ENCODE results near the gene ERF. TPM values are rescaled to one million over a fixed set of nuclear protein-coding genes. Genes with fewer than 3 reads are reported as not detected.

The ERF gene
- total RNA-seq, 1 experiment from 2014 or later = 96.1 TPM

GRCh38 chr19:42288881-42289555 is 34.1 kb upstream of the ERF start:
- peaks cover 11 to 38% of the 10 kb centered on the region in 2 experiments; a peak in 3 of 4 replicates for H3K4me1 ChIP-seq (ENCODE audit: control insufficient read depth in 1 of 2, insufficient read depth in 2 of 2, low read length in 2 of 2)
- intact Hi-C loops (cut with micrococcal nuclease) = no loop called here
- H3K4me3 ChIP-seq (replicated peaks in 1 of 2; ENCODE audit: low read depth in 1 of 2, low read length in 2 of 2) = no peak overlapping the region
- no peak for DNase-seq (ENCODE audit: low read depth, low spot score)
- no peaks in the 10 kb centered on the region for H3K9me2 ChIP-seq (ENCODE audit: insufficient read depth)
- no peaks in the 10 kb centered on the region for H3K27me3 ChIP-seq (ENCODE audit: insufficient read depth, low read length)
- H4K20me1 ChIP-seq (ENCODE audit: insufficient read depth) = no peaks in the 10 kb centered on the region
- ChIA-PET POLR2A (interaction anchor here (0.7 kb wide), 1 partner anchor 13 kb away, joined by 5 read pairs; the partner anchor contains the start of genes PAFAH1B3 and PRR19), CTCF (interaction anchor here (4.2 kb wide), 1 partner anchor 43 kb away, joined by 17 read pairs; no protein-coding TSS in a partner anchor), RAD21 (ENCODE audit: low non-redundant PET in 1 of 2, low total read pairs in 2 of 2, uncharacterized antibody in 2 of 2, unreplicated experiment in 2 of 2) (interaction anchor here in 1 of 2 experiments (1.4 kb wide), 1 partner anchor 42 kb away, joined by 3 read pairs; no protein-coding TSS in a partner anchor)
- H2AFZ ChIP-seq (ENCODE audit: low read depth, low read length, poor library complexity, severe bottlenecking) = no peak overlapping the region
- H3K9ac ChIP-seq (ENCODE audit: low read length) = no peak overlapping the region
- peaks cover 18 to 21% of the 10 kb centered on the region in 2 experiments for H3K36me3 ChIP-seq (ENCODE audit: control insufficient read depth in 1 of 2, insufficient read depth in 2 of 2, low read length in 2 of 2)
- no peak overlapping the region for H3K27ac ChIP-seq (ENCODE audit: low read depth, low read length)
- H3K9me3 ChIP-seq (ENCODE audit: control insufficient read depth in 1 of 2, insufficient read depth in 1 of 2, low read depth in 1 of 2, low read length in 2 of 2) = no peaks in the 10 kb centered on the region
- H3K79me2 ChIP-seq (ENCODE audit: insufficient read depth, low read length) = peaks cover 18% of the 10 kb centered on the region; the same call in 1 of the 2 replicates
- TF ChIP-seq ZBTB33 (IDR thresholded peaks at IDR 0.05; ENCODE audit: extremely low read depth, insufficient replicate concordance, low read length) = no peak
- no peak for TF ChIP-seq REST (IDR thresholded peaks at IDR 0.05; ENCODE audit: low read depth)
- no peak for TF ChIP-seq SIN3A (IDR thresholded peaks at IDR 0.05; ENCODE audit: low read depth)
- no peak for TF ChIP-seq RAD21 (IDR thresholded peaks at IDR 0.05; ENCODE audit: low read depth)
- no peak for TF ChIP-seq SP1 (IDR thresholded peaks at IDR 0.05; ENCODE audit: low read depth)
- no peak for TF ChIP-seq ELF1 (IDR thresholded peaks at IDR 0.05; ENCODE audit: borderline replicate concordance, low read depth)
- no peak for TF ChIP-seq POLR2A (IDR thresholded peaks at IDR 0.05; ENCODE audit: borderline replicate concordance, extremely low read depth, insufficient read depth, insufficient read length)
- no peak for TF ChIP-seq CTCF (IDR thresholded peaks at IDR 0.05 in 2 of 3, conservative IDR thresholded peaks at IDR 0.05 in 1 of 3; ENCODE audit: borderline replicate concordance in 1 of 3, insufficient read depth in 1 of 3, low read depth in 2 of 3, low read length in 2 of 3)
- TF ChIP-seq CEBPB (IDR thresholded peaks at IDR 0.05; ENCODE audit: low read depth) = no peak
- TF ChIP-seq JUND (IDR thresholded peaks at IDR 0.05) = no peak
- TF ChIP-seq SRF (IDR thresholded peaks at IDR 0.05; ENCODE audit: low read depth) = no peak
- TF ChIP-seq YY1 (IDR thresholded peaks at IDR 0.05; ENCODE audit: extremely low read depth, insufficient replicate concordance, low read depth, low read length) = no peak
- no TSS peak for BruUV-seq (replicated peaks)
- H3K4me2 ChIP-seq (ENCODE audit: low read length) = no peak overlapping the region
- ATAC-seq = no peak
